ENCODE data around the gene ARHGAP36.

The ARHGAP36 gene

GRCh38 chrX:131047180-131047579 lies 11.0 kb upstream of the ARHGAP36 start:
- no peak for TF ChIP-seq POLR2AphosphoS5 (IDR thresholded peaks at IDR 0.05; ENCODE audit: low read depth, low read length)
- no peak for TF ChIP-seq POU2F2 (IDR thresholded peaks at IDR 0.05; ENCODE audit: low read depth, low read length)
- TF ChIP-seq PAX5 (IDR thresholded peaks at IDR 0.05; ENCODE audit: insufficient read depth, low read length, severe bottlenecking), result no peak
- TF ChIP-seq SPI1 (IDR thresholded peaks at IDR 0.05; ENCODE audit: low read depth, low read length), result no peak
- TF ChIP-seq TAF1 (IDR thresholded peaks at IDR 0.05; ENCODE audit: low read depth, low read length), result no peak
- TF ChIP-seq POLR2A (IDR thresholded peaks at IDR 0.05; ENCODE audit: low read depth, low read length), result no peak
- DNase-seq (ENCODE audit: insufficient read length, low spot score) (no peak), FAIRE-seq (no peak)

DNA sequence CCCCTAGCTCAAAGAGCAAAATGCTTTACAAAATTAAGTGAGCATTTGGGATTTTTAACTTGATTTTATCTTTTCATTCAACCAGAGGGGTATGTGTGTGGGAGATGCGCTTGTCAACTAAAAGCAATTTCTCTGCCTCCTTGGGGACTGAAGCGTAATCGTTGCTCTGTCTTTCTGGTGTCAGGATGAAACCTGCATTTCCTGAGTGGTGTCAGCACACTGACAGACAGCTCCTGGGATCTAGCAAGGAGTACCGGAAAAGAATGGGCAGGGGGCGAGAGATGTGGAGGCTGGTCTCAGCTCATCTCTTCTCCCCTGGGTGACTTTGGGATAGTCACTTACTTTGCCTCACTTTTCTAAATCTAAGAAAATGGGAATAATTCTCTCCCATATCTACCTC lies 5.1 kb upstream of the ARHGAP36 start:
- TF ChIP-seq POU2F2 (IDR thresholded peaks at IDR 0.05; ENCODE audit: low read depth, low read length), result no peak
- no peak for TF ChIP-seq SPI1 (IDR thresholded peaks at IDR 0.05; ENCODE audit: low read depth, low read length)
- no peak for TF ChIP-seq POLR2A (IDR thresholded peaks at IDR 0.05; ENCODE audit: low read depth, low read length)
- TF ChIP-seq POLR2AphosphoS5 (IDR thresholded peaks at IDR 0.05; ENCODE audit: low read depth, low read length), result no peak
- TF ChIP-seq PAX5 (IDR thresholded peaks at IDR 0.05; ENCODE audit: insufficient read depth, low read length, severe bottlenecking), result no peak
- no peak for TF ChIP-seq TAF1 (IDR thresholded peaks at IDR 0.05; ENCODE audit: low read depth, low read length)
- DNase-seq (ENCODE audit: insufficient read length, low spot score) (no peak), FAIRE-seq (no peak)

DNA sequence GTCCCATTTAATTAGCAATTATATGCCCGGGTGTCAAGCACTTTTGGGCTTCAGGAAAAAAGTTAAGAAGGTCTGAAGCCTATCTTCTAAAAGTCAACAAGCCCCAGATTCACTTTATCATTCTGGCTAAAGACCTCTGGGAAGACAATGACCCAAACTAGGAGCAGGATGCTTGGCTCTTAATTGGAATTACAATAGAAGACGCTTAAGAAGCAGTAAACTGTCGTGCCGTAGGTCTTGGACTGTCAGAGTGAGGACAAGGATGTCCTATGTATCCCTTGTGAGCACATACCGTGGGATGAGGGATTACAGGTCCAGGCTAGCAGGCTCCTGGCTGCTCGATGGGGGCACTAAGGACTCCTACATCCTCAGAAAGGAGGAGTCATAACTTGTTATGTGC lies 3.2 kb upstream of the ARHGAP36 start:
- DNase-seq (ENCODE audit: insufficient read length, low spot score) (no peak), FAIRE-seq (no peak)
- TF ChIP-seq POLR2AphosphoS5 (IDR thresholded peaks at IDR 0.05; ENCODE audit: low read depth, low read length), result no peak
- TF ChIP-seq POU2F2 (IDR thresholded peaks at IDR 0.05; ENCODE audit: low read depth, low read length), result no peak
- no peak for TF ChIP-seq SPI1 (IDR thresholded peaks at IDR 0.05; ENCODE audit: low read depth, low read length)
- no peak for TF ChIP-seq POLR2A (IDR thresholded peaks at IDR 0.05; ENCODE audit: low read depth, low read length)
- TF ChIP-seq PAX5 (IDR thresholded peaks at IDR 0.05; ENCODE audit: insufficient read depth, low read length, severe bottlenecking), result no peak
- no peak for TF ChIP-seq TAF1 (IDR thresholded peaks at IDR 0.05; ENCODE audit: low read depth, low read length)

DNA sequence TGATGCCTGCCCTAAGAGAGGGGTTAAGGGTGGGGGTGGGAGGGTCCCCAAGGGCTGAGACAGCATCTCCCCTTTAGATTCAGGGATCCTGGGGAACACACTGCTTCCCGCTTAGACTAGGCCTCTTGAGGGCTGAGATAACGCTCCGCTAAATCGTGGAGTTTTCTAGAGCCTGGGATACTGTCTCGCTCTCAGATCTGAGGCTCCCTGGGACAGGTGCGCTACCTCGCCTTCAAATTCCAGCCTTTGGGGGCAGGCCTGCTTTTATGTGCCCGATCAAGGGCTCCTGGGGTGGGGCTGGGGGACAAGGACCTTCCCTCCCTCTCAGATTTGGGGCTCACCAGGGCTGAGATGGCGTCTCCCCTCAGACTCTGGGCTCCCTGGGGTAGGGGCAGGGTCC lies 440 bp upstream of the ARHGAP36 start:
- FAIRE-seq, result no peak

DNA sequence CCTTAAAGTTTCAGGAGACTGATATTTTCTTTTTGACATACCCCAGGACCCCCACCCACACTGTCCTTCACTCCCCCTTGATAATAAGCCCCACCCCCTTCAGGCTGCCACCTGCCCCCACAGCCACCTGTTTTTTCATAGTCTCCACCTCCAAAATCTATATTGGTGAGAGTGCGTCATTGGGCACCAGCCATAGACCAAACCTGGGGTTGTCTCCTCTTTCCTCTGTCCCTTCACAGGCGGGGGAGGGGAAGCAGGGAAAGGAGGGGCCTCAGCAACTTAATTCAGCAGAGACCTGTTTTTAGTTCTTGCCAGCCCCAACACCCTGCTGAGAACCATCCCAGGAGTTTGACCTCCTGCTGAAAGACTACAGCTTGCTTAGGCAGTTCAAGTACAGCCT lies 1.1 kb downstream of the ARHGAP36 start:
- DNase-seq (ENCODE audit: insufficient read length, low spot score), result no peak
- TF ChIP-seq PAX5 (IDR thresholded peaks at IDR 0.05; ENCODE audit: insufficient read depth, low read length, severe bottlenecking), result no peak
- TF ChIP-seq TAF1 (IDR thresholded peaks at IDR 0.05; ENCODE audit: low read depth, low read length), result no peak
- TF ChIP-seq SPI1 (IDR thresholded peaks at IDR 0.05; ENCODE audit: low read depth, low read length), result no peak
- no peak for TF ChIP-seq POLR2AphosphoS5 (IDR thresholded peaks at IDR 0.05; ENCODE audit: low read depth, low read length)
- TF ChIP-seq POU2F2 (IDR thresholded peaks at IDR 0.05; ENCODE audit: low read depth, low read length), result no peak
- no peak for TF ChIP-seq POLR2A (IDR thresholded peaks at IDR 0.05; ENCODE audit: low read depth, low read length)
- no peak for FAIRE-seq

More for the DNA sequence above, 440 bp upstream of the ARHGAP36 start:
- TF ChIP-seq POLR2AphosphoS5 (IDR thresholded peaks at IDR 0.05; ENCODE audit: low read depth, low read length), result no peak
- no peak for TF ChIP-seq POU2F2 (IDR thresholded peaks at IDR 0.05; ENCODE audit: low read depth, low read length)
- TF ChIP-seq PAX5 (IDR thresholded peaks at IDR 0.05; ENCODE audit: insufficient read depth, low read length, severe bottlenecking), result no peak
- TF ChIP-seq SPI1 (IDR thresholded peaks at IDR 0.05; ENCODE audit: low read depth, low read length), result no peak
- TF ChIP-seq TAF1 (IDR thresholded peaks at IDR 0.05; ENCODE audit: low read depth, low read length), result no peak
- TF ChIP-seq POLR2A (IDR thresholded peaks at IDR 0.05; ENCODE audit: low read depth, low read length), result no peak
- no peak for DNase-seq (ENCODE audit: insufficient read length, low spot score)

DNA sequence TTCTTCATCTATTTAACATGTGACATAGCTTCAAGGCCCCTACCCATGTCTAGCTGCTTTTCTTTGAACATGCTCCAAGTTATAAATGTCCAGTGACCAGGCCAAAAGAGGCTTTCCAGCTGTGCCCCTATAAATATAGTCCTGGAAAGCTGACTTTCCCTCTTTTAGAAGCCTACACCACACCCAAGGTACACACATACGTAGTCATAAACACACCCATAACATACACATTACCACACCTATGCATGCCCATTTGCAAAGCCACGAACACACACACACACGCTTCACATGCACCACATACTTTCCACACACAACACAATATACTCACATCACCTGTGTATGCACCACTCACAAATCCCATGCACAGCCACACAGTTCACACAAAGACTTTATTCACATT lies 2.0 kb downstream of the ARHGAP36 start:
- DNase-seq (ENCODE audit: insufficient read length, low spot score), result no peak
- no peak for FAIRE-seq
- no peak for TF ChIP-seq POLR2AphosphoS5 (IDR thresholded peaks at IDR 0.05; ENCODE audit: low read depth, low read length)

DNA sequence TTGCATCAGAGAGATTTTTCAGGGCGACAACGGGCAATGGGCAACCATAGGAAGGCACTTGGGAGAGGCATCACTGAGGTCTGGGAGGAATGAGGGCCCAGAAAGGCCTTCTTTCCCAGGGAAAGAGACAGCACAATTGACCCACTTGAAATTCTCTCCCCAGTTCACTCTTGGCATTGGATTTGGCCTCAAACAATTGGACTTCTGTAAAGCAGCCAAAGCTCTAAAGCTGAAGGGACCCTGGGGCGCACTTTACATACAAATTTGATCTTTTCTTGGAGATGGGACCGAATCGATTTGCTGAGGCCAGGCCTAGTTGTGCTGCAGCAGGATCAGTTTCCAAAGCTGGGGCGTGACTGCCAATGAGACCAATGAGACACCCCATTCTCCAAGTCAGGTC lies 3.2 kb downstream of the ARHGAP36 start:
- DNase-seq (ENCODE audit: insufficient read length, low spot score), result no peak
- TF ChIP-seq POU2F2 (IDR thresholded peaks at IDR 0.05; ENCODE audit: low read depth, low read length), result no peak
- FAIRE-seq, result no peak

- DNase-seq (ENCODE audit: insufficient read length, low spot score), result no peak
- no peak for FAIRE-seq
Measured at GRCh38 chrX:131063613-131064012, 5.5 kb downstream of the ARHGAP36 start.

GRCh38 chrX:131066237-131066636 lies 8.1 kb downstream of the ARHGAP36 start:
- TF ChIP-seq PAX5 (IDR thresholded peaks at IDR 0.05; ENCODE audit: insufficient read depth, low read length, severe bottlenecking), result no peak
- no peak for DNase-seq (ENCODE audit: insufficient read length, low spot score)
- no peak for FAIRE-seq

More at GRCh38 chrX:131063613-131064012, 5.5 kb downstream of the ARHGAP36 start:
- no peak for TF ChIP-seq POU2F2 (IDR thresholded peaks at IDR 0.05; ENCODE audit: low read depth, low read length)
- no peak for TF ChIP-seq POLR2AphosphoS5 (IDR thresholded peaks at IDR 0.05; ENCODE audit: low read depth, low read length)
- TF ChIP-seq PAX5 (IDR thresholded peaks at IDR 0.05; ENCODE audit: insufficient read depth, low read length, severe bottlenecking), result no peak
- no peak for TF ChIP-seq POLR2A (IDR thresholded peaks at IDR 0.05; ENCODE audit: low read depth, low read length)
- TF ChIP-seq TAF1 (IDR thresholded peaks at IDR 0.05; ENCODE audit: low read depth, low read length), result no peak
- no peak for TF ChIP-seq SPI1 (IDR thresholded peaks at IDR 0.05; ENCODE audit: low read depth, low read length)

GRCh38 chrX:131067216-131067615 lies 9.1 kb downstream of the ARHGAP36 start:
- DNase-seq (ENCODE audit: insufficient read length, low spot score) (no peak), FAIRE-seq (no peak)
- TF ChIP-seq POLR2AphosphoS5 (IDR thresholded peaks at IDR 0.05; ENCODE audit: low read depth, low read length) (no peak), SPI1 (IDR thresholded peaks at IDR 0.05; ENCODE audit: low read depth, low read length) (no peak), POU2F2 (IDR thresholded peaks at IDR 0.05; ENCODE audit: low read depth, low read length) (no peak), POLR2A (IDR thresholded peaks at IDR 0.05; ENCODE audit: low read depth, low read length) (no peak), PAX5 (IDR thresholded peaks at IDR 0.05; ENCODE audit: insufficient read depth, low read length, severe bottlenecking) (no peak), TAF1 (IDR thresholded peaks at IDR 0.05; ENCODE audit: low read depth, low read length) (no peak)

Data from GM12891 (cell line).